HepG2 (cell line): ENCODE results near the gene ROM1. TPM values are rescaled to one million over a fixed set of nuclear protein-coding genes. Genes with fewer than 3 reads are reported as not detected.

Source experiments
- DDIT3 ChIP-seq: sonication (generic); formaldehyde crosslinking; IDR thresholded peaks from 2 replicates; pipeline ENCODE4 v1.4.0; 2020; ENCODE audit warnings: mild to moderate bottlenecking, missing genetic modification reagents
- EED ChIP-seq: sonication (generic); formaldehyde crosslinking; IDR thresholded peaks from 2 replicates; pipeline ENCODE4 v1.5.0; 2020; ENCODE audit warnings: mild to moderate bottlenecking, missing genetic modification reagents
- HINFP ChIP-seq: sonication (generic); formaldehyde crosslinking; IDR thresholded peaks from 2 replicates; pipeline ENCODE4 v1.4.0; 2020; ENCODE audit warnings: low read depth, mild to moderate bottlenecking, missing genetic modification reagents
- RAD51 ChIP-seq: fragments of 450-650 bp; IDR thresholded peaks from 2 replicates; pipeline ENCODE4 v1.6.1; 2016; ENCODE audit warnings: borderline replicate concordance
- SOX13 ChIP-seq, 3 experiments: fragments of 450-650 bp in 1 of 3; sonication (generic) in 1 of 3; formaldehyde crosslinking in 1 of 3; IDR thresholded peaks in 2 of 3; conservative IDR thresholded peaks in 1 of 3; 2 replicates each; pipeline versions ENCODE4 v1.5.0 to v1.6.1; 2016 to 2020; ENCODE audit warnings: antibody characterized with exemption in 1 of 3, mild to moderate bottlenecking in 1 of 3, missing compliant biosample characterization in 1 of 3, missing genetic modification reagents in 1 of 3, moderate library complexity in 1 of 3
- ZHX2 ChIP-seq, 2 experiments: sonication (generic) in 1 of 2; formaldehyde crosslinking in 1 of 2; IDR thresholded peaks; 2 replicates each; pipeline versions ENCODE4 v1.6.1 to v1.9.0; 2014 to 2022; ENCODE audit warnings: antibody characterized with exemption in 1 of 2, borderline replicate concordance in 1 of 2, inconsistent platforms in 1 of 2, low read depth in 1 of 2, missing genetic modification reagents in 1 of 2
- ZNF407 ChIP-seq: sonication (generic); formaldehyde crosslinking; IDR thresholded peaks from one replicate; pipeline ENCODE4 v1.5.1; 2020; ENCODE audit warnings: mild to moderate bottlenecking, missing genetic modification reagents; ENCODE audit errors: not compliant biosample characterization
- ZNF775 ChIP-seq: sonication (generic); formaldehyde crosslinking; IDR thresholded peaks from 2 replicates; pipeline ENCODE4 v1.4.0; 2020; ENCODE audit warnings: missing genetic modification reagents, mild to moderate bottlenecking, moderate library complexity, borderline replicate concordance
- ZNF83 ChIP-seq: sonication (generic); formaldehyde crosslinking; IDR thresholded peaks from 2 replicates; pipeline ENCODE4 v1.4.0; 2020; ENCODE audit warnings: missing genetic modification reagents, mild to moderate bottlenecking, borderline replicate concordance
- polyA plus RNA-seq, 8 experiments: library from polyadenylated mRNA; depleted of rRNA in 3 of 8; stranded (reverse) in 7 of 8; unstranded in 1 of 8; fragments of >200 nt; fragmentation: Illumina TruSeq in 4 of 8; extraction: Trizol in 4 of 8; gene quantifications; 2 replicates each; pipeline versions ENCODE4 v1.2.1 to v1.2.3, GENCODE V29; 2011 to 2016; ENCODE audit warnings: low read depth in 4 of 8, missing spikeins in 1 of 8, mixed read lengths in 1 of 8; ENCODE audit not compliant: insufficient read depth in 1 of 8
- total RNA-seq, 5 experiments: library from RNA; depleted of rRNA; stranded (reverse); fragments of >200 nt; fragmentation: Illumina TruSeq; extraction: Trizol; gene quantifications; 2 replicates each; pipeline ENCODE4 v1.2.3, GENCODE V29; 2016; ENCODE audit warnings: low read depth in 1 of 5

ROM1 gene
- total and polyA plus RNA-seq, 2 of the 13 experiments (the other 11 are each of a cell fraction or from before 2014, with no cell fraction given), result 1.2 to 2.4 TPM

- no peak for TF ChIP-seq ZHX2 (IDR thresholded peaks at IDR 0.05; ENCODE audit: low read depth)
- no peak for TF ChIP-seq ZHX2 (CRISPR knock-in tag; IDR thresholded peaks at IDR 0.05; ENCODE audit: borderline replicate concordance)
- TF ChIP-seq HINFP (CRISPR knock-in tag), result no peak
- no peak for TF ChIP-seq EED (CRISPR knock-in tag)
- TF ChIP-seq ZNF775 (CRISPR knock-in tag), result no peak
- no peak for TF ChIP-seq SOX13 (IDR thresholded peaks at IDR 0.05)
- TF ChIP-seq SOX13 (CRISPR knock-in tag; conservative IDR thresholded peaks at IDR 0.05 in 1 of 2, IDR thresholded peaks at IDR 0.05 in 1 of 2), result peak in 1 of 2 experiments; percentile 79; a peak in 2 of 4 replicates
- TF ChIP-seq DDIT3, result no peak
- TF ChIP-seq RAD51, result no peak
- no peak for TF ChIP-seq ZNF83
- TF ChIP-seq ZNF407 (CRISPR knock-in tag), result no peak
Measured at GRCh38 chr11:62599069-62599696, 13.9 kb upstream of the ROM1 start (continued).
